Endothelial cell of umbilical vein (primary cell): ENCODE results near the gene FLT3.

Experiments used
- EZH2 ChIP-seq: IDR thresholded peaks from 2 replicates; pipeline ENCODE4 v1.6.1; 2012; ENCODE audit warnings: borderline replicate concordance, low read depth, mild to moderate bottlenecking, moderate library complexity, low read length, inconsistent platforms; ENCODE audit not compliant: severe bottlenecking
- TF ChIP-seq, protein P1 (sequence below), 2 donors: IDR thresholded peaks; 1 replicate in 1 of 2; 2 replicates in 1 of 2; pipeline ENCODE4 v1.5.1; 2011; ENCODE audit warnings: low read length in 2 of 2, mild to moderate bottlenecking in 2 of 2, moderate library complexity in 2 of 2, control low read depth in 1 of 2, inconsistent platforms in 1 of 2, low read depth in 1 of 2; ENCODE audit not compliant: insufficient read depth in 1 of 2; ENCODE audit errors: extremely low read depth in 1 of 2

DNA sequence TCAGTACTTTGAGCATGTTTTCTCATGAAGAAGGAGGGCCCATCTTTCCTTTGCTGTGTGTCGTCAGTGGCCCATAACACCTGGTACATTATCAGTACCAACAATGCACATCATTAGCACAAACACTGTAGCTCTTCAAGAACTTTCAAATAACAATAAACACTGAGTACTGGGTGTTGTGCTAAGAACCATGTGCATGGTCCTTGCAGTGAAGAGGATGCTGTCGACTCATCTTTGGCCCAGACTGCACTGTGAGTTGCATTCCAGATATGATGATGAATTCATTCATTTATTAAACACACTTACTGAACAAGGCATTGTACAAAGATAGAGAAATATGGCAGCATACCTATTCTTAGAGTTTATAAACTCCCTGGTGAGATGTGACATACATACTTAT is 55.8 kb downstream of the FLT3 start:
- TF ChIP-seq, protein P1, sequence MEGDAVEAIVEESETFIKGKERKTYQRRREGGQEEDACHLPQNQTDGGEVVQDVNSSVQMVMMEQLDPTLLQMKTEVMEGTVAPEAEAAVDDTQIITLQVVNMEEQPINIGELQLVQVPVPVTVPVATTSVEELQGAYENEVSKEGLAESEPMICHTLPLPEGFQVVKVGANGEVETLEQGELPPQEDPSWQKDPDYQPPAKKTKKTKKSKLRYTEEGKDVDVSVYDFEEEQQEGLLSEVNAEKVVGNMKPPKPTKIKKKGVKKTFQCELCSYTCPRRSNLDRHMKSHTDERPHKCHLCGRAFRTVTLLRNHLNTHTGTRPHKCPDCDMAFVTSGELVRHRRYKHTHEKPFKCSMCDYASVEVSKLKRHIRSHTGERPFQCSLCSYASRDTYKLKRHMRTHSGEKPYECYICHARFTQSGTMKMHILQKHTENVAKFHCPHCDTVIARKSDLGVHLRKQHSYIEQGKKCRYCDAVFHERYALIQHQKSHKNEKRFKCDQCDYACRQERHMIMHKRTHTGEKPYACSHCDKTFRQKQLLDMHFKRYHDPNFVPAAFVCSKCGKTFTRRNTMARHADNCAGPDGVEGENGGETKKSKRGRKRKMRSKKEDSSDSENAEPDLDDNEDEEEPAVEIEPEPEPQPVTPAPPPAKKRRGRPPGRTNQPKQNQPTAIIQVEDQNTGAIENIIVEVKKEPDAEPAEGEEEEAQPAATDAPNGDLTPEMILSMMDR (IDR thresholded peaks at IDR 0.05; ENCODE audit: extremely low read depth in 1 of 2, insufficient read depth in 1 of 2, low read depth in 1 of 2, low read length in 2 of 2): no peak
- no peak for TF ChIP-seq EZH2
